H9 (cell line): ENCODE results near the gene JMJD1C. TPM values are rescaled to one million over a fixed set of nuclear protein-coding genes. Genes with fewer than 3 reads are reported as not detected.

Experiments
- DNase-seq: peaks from one replicate; pipeline ENCODE4 v3.0.0-alpha.2; 2017
- H2AFZ ChIP-seq: one replicate; pipeline ENCODE4 v1.6.1; 2013; ENCODE audit warnings: mild to moderate bottlenecking, low read length, control low read depth, moderate library complexity
- H2AK5ac ChIP-seq: 2 replicates; pipeline ENCODE4 v1.6.1; 2013; ENCODE audit warnings: low read length, control low read depth, mixed read lengths; ENCODE audit not compliant: insufficient read length
- H2BK120ac ChIP-seq: one replicate; pipeline ENCODE4 v1.6.1; 2013; ENCODE audit warnings: low read depth, mild to moderate bottlenecking, low read length, control low read depth, inconsistent platforms; ENCODE audit not compliant: poor library complexity, severe bottlenecking
- H2BK12ac ChIP-seq: 2 replicates; pipeline ENCODE4 v1.6.1; 2013; ENCODE audit warnings: low read length, control low read depth, mixed read lengths, low read depth; ENCODE audit not compliant: insufficient read length
- H2BK15ac ChIP-seq: 2 replicates; pipeline ENCODE4 v1.6.1; 2013; ENCODE audit warnings: low read depth, low read length, control low read depth
- H2BK20ac ChIP-seq: one replicate; pipeline ENCODE4 v1.6.1; 2013; ENCODE audit warnings: low read depth, mild to moderate bottlenecking, low read length, control low read depth, inconsistent platforms; ENCODE audit not compliant: poor library complexity, severe bottlenecking
- H2BK5ac ChIP-seq: 2 replicates; pipeline ENCODE4 v1.6.1; 2013; ENCODE audit warnings: low read length, control low read depth, mixed read lengths; ENCODE audit not compliant: insufficient read length
- H3K14ac ChIP-seq: 2 replicates; pipeline ENCODE4 v1.6.1; 2013; ENCODE audit warnings: low read length, control low read depth; ENCODE audit not compliant: insufficient read depth
- H3K18ac ChIP-seq: 2 replicates; pipeline ENCODE4 v1.6.1; 2013; ENCODE audit warnings: low read depth, mild to moderate bottlenecking, mixed read lengths, low read length, control low read depth; ENCODE audit not compliant: insufficient read length
- H3K23ac ChIP-seq: 2 replicates; pipeline ENCODE4 v1.6.1; 2013; ENCODE audit warnings: low read length, control low read depth, mixed read lengths, low read depth; ENCODE audit not compliant: insufficient read length
- H3K23me2 ChIP-seq: 2 replicates; pipeline ENCODE4 v1.6.1; 2013; ENCODE audit warnings: low read depth, mild to moderate bottlenecking, mixed read lengths, low read length, control low read depth; ENCODE audit not compliant: insufficient read length, poor library complexity, severe bottlenecking
- H3K27ac ChIP-seq: 2 replicates; pipeline ENCODE4 v1.5.1; 2013; ENCODE audit warnings: low read length, control low read depth, mixed read lengths, low read depth; ENCODE audit not compliant: insufficient read length
- H3K27me3 ChIP-seq: 2 replicates; pipeline ENCODE4 v1.6.1; 2013; ENCODE audit warnings: low read length, control low read depth, inconsistent platforms; ENCODE audit not compliant: insufficient read depth
- H3K4ac ChIP-seq: 2 replicates; pipeline ENCODE4 v1.6.1; 2013; ENCODE audit warnings: low read depth, mild to moderate bottlenecking, control low read depth, inconsistent platforms, low read length, moderate library complexity
- H3K4me1 ChIP-seq: 2 replicates; pipeline ENCODE4 v1.6.1; 2013; ENCODE audit warnings: low read length, control low read depth, inconsistent platforms; ENCODE audit not compliant: insufficient read depth
- H3K4me2 ChIP-seq: 2 replicates; pipeline ENCODE4 v1.6.1; 2013; ENCODE audit warnings: low read length, control low read depth, mixed read lengths; ENCODE audit not compliant: insufficient read length, insufficient read depth
- H3K56ac ChIP-seq: 2 replicates; pipeline ENCODE4 v1.6.1; 2013; ENCODE audit warnings: low read depth, mild to moderate bottlenecking, mixed read lengths, low read length, control low read depth; ENCODE audit not compliant: insufficient read length
- H3K79me1 ChIP-seq: 2 replicates; pipeline ENCODE4 v1.6.1; 2013; ENCODE audit warnings: low read depth, mild to moderate bottlenecking, moderate library complexity, low read length, control low read depth, inconsistent platforms; ENCODE audit not compliant: insufficient read depth, poor library complexity, severe bottlenecking
- H3K79me2 ChIP-seq: 2 replicates; pipeline ENCODE4 v1.6.1; 2013; ENCODE audit warnings: low read length, control low read depth, inconsistent platforms; ENCODE audit not compliant: insufficient read depth
- H3K9ac ChIP-seq: 2 replicates; pipeline ENCODE4 v1.6.1; 2013; ENCODE audit warnings: low read length, control low read depth, mixed read lengths; ENCODE audit not compliant: insufficient read length; ENCODE audit errors: extremely low read depth
- H3K9me3 ChIP-seq: one replicate; pipeline ENCODE4 v1.6.1; 2013; ENCODE audit warnings: low read depth, low read length, inconsistent platforms; ENCODE audit not compliant: control insufficient read depth
- H3T11ph ChIP-seq: one replicate; pipeline ENCODE4 v1.6.1; 2013; ENCODE audit warnings: mild to moderate bottlenecking, low read length, control low read depth, inconsistent platforms
- H4K20me1 ChIP-seq: one replicate; pipeline ENCODE4 v1.6.1; 2013; ENCODE audit not compliant: control insufficient read depth, insufficient read length, insufficient read depth
- H4K5ac ChIP-seq: 2 replicates; pipeline ENCODE4 v1.6.1; 2013; ENCODE audit warnings: low read depth, mild to moderate bottlenecking, mixed read lengths, low read length, control low read depth; ENCODE audit not compliant: insufficient read length
- H4K8ac ChIP-seq: replicated peaks from 2 replicates; pipeline ENCODE4 v1.6.1; 2013; ENCODE audit warnings: low read length, control low read depth, mixed read lengths, low read depth; ENCODE audit not compliant: insufficient read length
- H4K91ac ChIP-seq: 2 replicates; pipeline ENCODE4 v1.6.1; 2013; ENCODE audit warnings: low read depth, mild to moderate bottlenecking, moderate library complexity, mixed read lengths, low read length, control low read depth; ENCODE audit not compliant: insufficient read length
- H3K27ac Mint-ChIP-seq, 3 experiments: 2 replicates in 2 of 3; 3 replicates in 1 of 3; pipeline ENCODE4 v1.8.0; 2020 to 2021; ENCODE audit warnings: mixed read lengths in 3 of 3, mild to moderate bottlenecking in 1 of 3, moderate library complexity in 1 of 3
- H3K27me3 Mint-ChIP-seq: 2 replicates; pipeline ENCODE4 v1.8.0; 2021; ENCODE audit warnings: low read depth, mild to moderate bottlenecking, moderate library complexity, mixed read lengths
- H3K36me3 Mint-ChIP-seq, 3 experiments: 2 replicates in 2 of 3; 3 replicates in 1 of 3; pipeline ENCODE4 v1.8.0; 2020 to 2021; ENCODE audit warnings: low read depth in 3 of 3, mixed read lengths in 3 of 3; ENCODE audit not compliant: insufficient read depth in 1 of 3
- H3K4me1 Mint-ChIP-seq, 2 experiments: 2 replicates each; pipeline ENCODE4 v1.8.0; 2020; ENCODE audit warnings: mixed read lengths in 2 of 2
- H3K4me3 Mint-ChIP-seq, 2 experiments: 2 replicates in 1 of 2; 3 replicates in 1 of 2; pipeline ENCODE4 v1.8.0; 2020 to 2021; ENCODE audit warnings: mild to moderate bottlenecking in 2 of 2, mixed read lengths in 2 of 2, moderate library complexity in 1 of 2
- H3K9me3 Mint-ChIP-seq, 2 experiments: 2 replicates in 1 of 2; 3 replicates in 1 of 2; pipeline ENCODE4 v1.8.0; 2020; ENCODE audit warnings: mild to moderate bottlenecking in 2 of 2, mixed read lengths in 2 of 2, moderate library complexity in 1 of 2
- WGBS: extraction: QIAGEN DNeasy Blood & Tissue Kit; methylation state at CpG from one replicate; pipeline ENCODE4 v1.1.7; 2013; ENCODE audit warnings: missing lambda C conversion rate, low lambda C conversion rate, mixed read lengths; ENCODE audit not compliant: insufficient read length; ENCODE audit errors: extremely low coverage; 5-methylcytosine and 5-hydroxymethylcytosine counted together
- total RNA-seq: library from RNA; stranded (reverse); gene quantifications from 2 replicates; pipeline ENCODE4 v1.2.1, GENCODE V29; 2021
- TF ChIP-seq, protein P1 (sequence below): fragments of 200-600 bp; sonication (generic); conservative IDR thresholded peaks from 3 replicates; pipeline ENCODE4 v1.8.0; 2021; ENCODE audit warnings: antibody characterized with exemption, mild to moderate bottlenecking

Gene JMJD1C
- total RNA-seq, 1 experiment from 2014 or later, result 200 TPM

DNA sequence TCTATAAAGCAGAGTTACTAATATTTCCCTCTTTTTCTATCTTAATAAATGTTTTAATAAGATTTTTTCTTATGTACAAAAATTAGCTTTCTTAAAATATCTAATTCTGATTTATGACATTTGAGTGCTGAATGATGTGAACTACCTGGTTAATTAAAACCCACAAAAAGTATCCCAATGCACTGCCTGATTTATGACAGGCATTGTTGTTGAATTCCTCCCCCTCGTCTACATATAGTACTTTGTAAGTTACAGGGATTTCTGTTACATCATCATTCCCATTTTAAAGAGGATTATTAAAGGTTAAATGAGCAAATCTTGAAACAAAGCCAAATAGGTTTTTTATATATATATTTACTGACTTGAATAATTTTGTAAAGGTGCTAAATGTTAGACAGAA, 241.5 kb downstream of the JMJD1C start:
- no peak overlapping the region for H3K4ac ChIP-seq
- no peak overlapping the region for H2BK15ac ChIP-seq
- peaks cover 2% of the 10 kb centered on the region; the same call in 1 of the 2 replicates for H3K4me1 ChIP-seq
- no peaks in the 10 kb centered on the region for H3K9me3 ChIP-seq
- no peak overlapping the region for H3K27ac ChIP-seq
- H2BK5ac ChIP-seq, result no peak overlapping the region
- H3K79me1 ChIP-seq, result peaks cover 2% of the 10 kb centered on the region
- no peak overlapping the region for H2AFZ ChIP-seq
- Mint-ChIP-seq H3K4me3 (no peak overlapping the region), H3K27me3 (no peaks in the 10 kb centered on the region), H3K27ac (no peak overlapping the region), H3K9me3 (no peaks in the 10 kb centered on the region), H3K4me1 (peaks cover 26 to 35% of the 10 kb centered on the region in 2 experiments), H3K36me3 (peaks cover 0 to 11% (median 9%) of the 10 kb centered on the region in 3 experiments; a peak in 4 of 7 replicates)
- no peak for DNase-seq
- no peak overlapping the region for H4K8ac ChIP-seq
- H3K79me2 ChIP-seq, result peaks cover 50% of the 10 kb centered on the region; the same call in 1 of the 2 replicates
- no peaks in the 10 kb centered on the region for H3K23me2 ChIP-seq
- no peak overlapping the region for H3K18ac ChIP-seq
- H2BK20ac ChIP-seq, result no peak overlapping the region
- no peaks in the 10 kb centered on the region for H3K27me3 ChIP-seq
- H2BK120ac ChIP-seq, result no peak overlapping the region
- H3K23ac ChIP-seq, result no peak overlapping the region
- no peak overlapping the region for H3T11ph ChIP-seq
- no peak overlapping the region for H3K9ac ChIP-seq
- H2BK12ac ChIP-seq, result no peak overlapping the region
- H4K5ac ChIP-seq, result no peak overlapping the region
- H3K14ac ChIP-seq, result no peak overlapping the region
- no peak overlapping the region for H4K91ac ChIP-seq
- no peak overlapping the region for H2AK5ac ChIP-seq
- TF ChIP-seq, protein P1, sequence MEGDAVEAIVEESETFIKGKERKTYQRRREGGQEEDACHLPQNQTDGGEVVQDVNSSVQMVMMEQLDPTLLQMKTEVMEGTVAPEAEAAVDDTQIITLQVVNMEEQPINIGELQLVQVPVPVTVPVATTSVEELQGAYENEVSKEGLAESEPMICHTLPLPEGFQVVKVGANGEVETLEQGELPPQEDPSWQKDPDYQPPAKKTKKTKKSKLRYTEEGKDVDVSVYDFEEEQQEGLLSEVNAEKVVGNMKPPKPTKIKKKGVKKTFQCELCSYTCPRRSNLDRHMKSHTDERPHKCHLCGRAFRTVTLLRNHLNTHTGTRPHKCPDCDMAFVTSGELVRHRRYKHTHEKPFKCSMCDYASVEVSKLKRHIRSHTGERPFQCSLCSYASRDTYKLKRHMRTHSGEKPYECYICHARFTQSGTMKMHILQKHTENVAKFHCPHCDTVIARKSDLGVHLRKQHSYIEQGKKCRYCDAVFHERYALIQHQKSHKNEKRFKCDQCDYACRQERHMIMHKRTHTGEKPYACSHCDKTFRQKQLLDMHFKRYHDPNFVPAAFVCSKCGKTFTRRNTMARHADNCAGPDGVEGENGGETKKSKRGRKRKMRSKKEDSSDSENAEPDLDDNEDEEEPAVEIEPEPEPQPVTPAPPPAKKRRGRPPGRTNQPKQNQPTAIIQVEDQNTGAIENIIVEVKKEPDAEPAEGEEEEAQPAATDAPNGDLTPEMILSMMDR, result no peak
- H3K4me2 ChIP-seq, result no peak overlapping the region
- no peak overlapping the region for H3K56ac ChIP-seq
- no peaks in the 10 kb centered on the region for H4K20me1 ChIP-seq
- WGBS, result no CpG with 5 or more reads among the region's 1 CpG
